GM19452 (cell line): ENCODE measurements around the gene OR6K3.
"Not testable (repeated sequence)": the region's sequence is repeated elsewhere in the genome, so short reads cannot be mapped to it uniquely, and the experiment has no call there.

Source experiments
- ATAC-seq: cut with Tn5 transposase; IDR thresholded peaks from one replicate; pipeline ENCODE4 v1.9.1; 2021; ENCODE audit not compliant: unreplicated experiment

Gene OR6K3

GRCh38 chr1:158720620-158721019 is at the start of gene OR6K3:
OR6K3 (minus strand) TSS chr1:158720720; CDS start chr1:158718115, 2,605 bp downstream.
- no peak for ATAC-seq

- no peak for ATAC-seq
Measured at GRCh38 chr1:158754420-158754819, 33.9 kb upstream of the OR6K3 start, which contains the start of gene OR6K6. OR6K6 (plus strand) TSS chr1:158754720; CDS start chr1:158754888, 168 bp downstream.

- ATAC-seq, result no peak
Measured at GRCh38 chr1:158752155-158752712, 31.7 kb upstream of the OR6K3 start.

- ATAC-seq, result no peak
Measured at GRCh38 chr1:158735848-158736247, 15.3 kb upstream of the OR6K3 start.

- no peak for ATAC-seq
Measured at GRCh38 chr1:158732524-158732923, 12.0 kb upstream of the OR6K3 start.

GRCh38 chr1:158731707-158732106 is 11.2 kb upstream of the OR6K3 start:
- ATAC-seq, result no peak

- no peak for ATAC-seq
Measured at GRCh38 chr1:158730453-158730852, 9.9 kb upstream of the OR6K3 start.

GRCh38 chr1:158728510-158729225 is 8.1 kb upstream of the OR6K3 start:
- ATAC-seq, result no peak

GRCh38 chr1:158724442-158724841 is 3.9 kb upstream of the OR6K3 start:
- ATAC-seq, result no peak

- no peak for ATAC-seq
Measured at GRCh38 chr1:158719664-158720063, 856 bp downstream of the OR6K3 start.

- ATAC-seq, result no peak
Measured at GRCh38 chr1:158717344-158717743, 3.2 kb downstream of the OR6K3 start.

GRCh38 chr1:158716335-158716734 is 4.2 kb downstream of the OR6K3 start:
- no peak for ATAC-seq

- no peak for ATAC-seq
Measured at GRCh38 chr1:158714754-158715153, 5.8 kb downstream of the OR6K3 start.

GRCh38 chr1:158711098-158711497 is 9.4 kb downstream of the OR6K3 start:
- no peak for ATAC-seq

GRCh38 chr1:158706096-158706495 is 14.4 kb downstream of the OR6K3 start:
- ATAC-seq, result no peak

GRCh38 chr1:158700552-158700951 is 20.0 kb downstream of the OR6K3 start, which contains the start of gene OR6K2:
OR6K2 (minus strand) TSS chr1:158700652; CDS start chr1:158700652, 0 bp downstream.
- ATAC-seq, result no peak

GRCh38 chr1:158694596-158694995 is 25.9 kb downstream of the OR6K3 start:
- ATAC-seq, result no peak

- ATAC-seq, result no peak
Measured at GRCh38 chr1:158692356-158692755, 28.2 kb downstream of the OR6K3 start.

GRCh38 chr1:158691907-158692306 is 28.6 kb downstream of the OR6K3 start:
- ATAC-seq, result no peak

- not testable (repeated sequence) for ATAC-seq
Measured at GRCh38 chr1:158691149-158691548, 29.4 kb downstream of the OR6K3 start.

- no peak for ATAC-seq
Measured at GRCh38 chr1:158689875-158690274, 30.6 kb downstream of the OR6K3 start.

GRCh38 chr1:158689110-158689509 is 31.4 kb downstream of the OR6K3 start:
- ATAC-seq, result no peak

GRCh38 chr1:158688343-158688742 is 32.2 kb downstream of the OR6K3 start:
- not testable (repeated sequence) for ATAC-seq
